IMR-90 (cell line): ENCODE data around the gene COL23A1. TPM values are rescaled to one million over a fixed set of nuclear protein-coding genes. Genes with fewer than 3 reads are reported as not detected.

Experiments
- ATAC-seq: fragments of 200-7000 bp; cut with Tn5 transposase; 2 replicates; pipeline ENCODE4 v1.9.1; 2020; ENCODE audit warnings: low read depth, mild to moderate bottlenecking, moderate library complexity
- BruUV-seq: library from RNA; stranded (reverse); fragments of 400-500 nt; replicated peaks from 2 replicates; lab custom pipeline; 2021; lab: Mats Ljungman, UMichigan
- CTCF ChIA-PET: fragments of 300-600 bp; formaldehyde crosslinking; extraction: SDS; loops from one replicate; lab custom pipeline; 2021; ENCODE audit warnings: antibody characterized with exemption; lab: Yijun Ruan, JAX
- POLR2A ChIA-PET: fragments of 300-600 bp; sonication (Branson Sonifier 250); formaldehyde crosslinking; loops from one replicate; lab custom pipeline; 2022; ENCODE audit warnings: antibody characterized with exemption; ENCODE audit not compliant: unreplicated experiment; lab: Charles Lee
- DNase-seq: peaks from one replicate; pipeline ENCODE4 v3.0.0; 2013
- H2AFZ ChIP-seq: replicated peaks from 2 replicates; pipeline ENCODE3; 2013; ENCODE audit warnings: low read length, mild to moderate bottlenecking; ENCODE audit not compliant: poor library complexity
- H2AK5ac ChIP-seq: 2 replicates; pipeline ENCODE4 v1.6.1; 2013; ENCODE audit warnings: low read depth, low read length, inconsistent platforms
- H2AK9ac ChIP-seq: replicated peaks from 2 replicates; pipeline ENCODE3; 2013; ENCODE audit warnings: mild to moderate bottlenecking, low read depth, low read length, moderate library complexity; ENCODE audit not compliant: poor library complexity
- H2BK120ac ChIP-seq: 2 replicates; pipeline ENCODE4 v1.6.1; 2013; ENCODE audit warnings: low read depth, low read length, inconsistent platforms
- H2BK15ac ChIP-seq: 3 replicates; pipeline ENCODE4 v1.6.1; 2013; ENCODE audit warnings: low read depth, low read length, inconsistent platforms
- H2BK20ac ChIP-seq: 2 replicates; pipeline ENCODE4 v1.6.1; 2013; ENCODE audit warnings: low read depth, mild to moderate bottlenecking, inconsistent platforms, low read length, moderate library complexity
- H2BK5ac ChIP-seq: 2 replicates; pipeline ENCODE4 v1.6.1; 2013; ENCODE audit warnings: mild to moderate bottlenecking, low read depth, low read length, inconsistent platforms; ENCODE audit not compliant: poor library complexity, severe bottlenecking
- H3K14ac ChIP-seq: replicated peaks from 2 replicates; pipeline ENCODE4 v1.6.1; 2013; ENCODE audit warnings: low read depth, low read length, inconsistent platforms
- H3K18ac ChIP-seq: 2 replicates; pipeline ENCODE4 v1.6.1; 2013; ENCODE audit warnings: low read depth, low read length, control low read depth
- H3K23ac ChIP-seq: 2 replicates; pipeline ENCODE4 v1.6.1; 2013; ENCODE audit warnings: low read depth, low read length, inconsistent platforms
- H3K27ac ChIP-seq: 2 replicates; pipeline ENCODE4 v1.5.1; 2013; ENCODE audit warnings: mild to moderate bottlenecking, control low read depth, low read length; ENCODE audit not compliant: insufficient read depth
- H3K27me3 ChIP-seq: 2 replicates; pipeline ENCODE4 v1.6.1; 2013; ENCODE audit warnings: low read length; ENCODE audit not compliant: control insufficient read depth, insufficient read depth
- H3K36me3 ChIP-seq: 2 replicates; pipeline ENCODE4 v1.6.1; 2013; ENCODE audit warnings: low read length, mixed read lengths; ENCODE audit not compliant: control insufficient read depth, insufficient read depth
- H3K4ac ChIP-seq: 2 replicates; pipeline ENCODE4 v1.6.1; 2013; ENCODE audit warnings: low read depth, low read length, inconsistent platforms
- H3K4me1 ChIP-seq: 2 replicates; pipeline ENCODE4 v1.6.1; 2013; ENCODE audit warnings: low read length, mixed read lengths; ENCODE audit not compliant: control insufficient read depth, insufficient read depth
- H3K4me2 ChIP-seq: 2 replicates; pipeline ENCODE4 v1.6.1; 2013; ENCODE audit warnings: low read depth, mild to moderate bottlenecking, control low read depth, low read length, moderate library complexity
- H3K4me3 ChIP-seq: 2 replicates; pipeline ENCODE4 v1.5.1; 2013; ENCODE audit warnings: low read depth, mild to moderate bottlenecking, control low read depth, low read length, moderate library complexity; ENCODE audit not compliant: insufficient read depth
- H3K56ac ChIP-seq: 2 replicates; pipeline ENCODE4 v1.6.1; 2013; ENCODE audit warnings: low read length, inconsistent platforms; ENCODE audit not compliant: insufficient read depth; ENCODE audit errors: extremely low read depth
- H3K79me1 ChIP-seq, 2 experiments: 2 replicates each; pipeline ENCODE4 v1.6.1; 2013; ENCODE audit warnings: low read length in 2 of 2, inconsistent platforms in 1 of 2, low read depth in 1 of 2
- H3K9ac ChIP-seq: 2 replicates; pipeline ENCODE4 v1.6.1; 2013; ENCODE audit warnings: low read depth, low read length, control low read depth
- H3K9me1 ChIP-seq: 2 replicates; pipeline ENCODE4 v1.6.1; 2013; ENCODE audit warnings: low read length, inconsistent platforms; ENCODE audit not compliant: insufficient read depth
- H3K9me3 ChIP-seq: 2 replicates; pipeline ENCODE4 v1.6.1; 2013; ENCODE audit warnings: low read length; ENCODE audit not compliant: control insufficient read depth, insufficient read depth
- H4K20me1 ChIP-seq: 2 replicates; pipeline ENCODE4 v1.6.1; 2013; ENCODE audit warnings: low read length, inconsistent platforms; ENCODE audit not compliant: insufficient read depth
- H4K5ac ChIP-seq: 2 replicates; pipeline ENCODE4 v1.6.1; 2013; ENCODE audit warnings: mild to moderate bottlenecking, low read depth, low read length, control low read depth
- H4K8ac ChIP-seq, 2 experiments: 2 replicates each; pipeline ENCODE4 v1.6.1; 2013; ENCODE audit warnings: low read depth in 2 of 2, low read length in 2 of 2, control low read depth in 1 of 2, inconsistent platforms in 1 of 2
- H4K91ac ChIP-seq: 2 replicates; pipeline ENCODE4 v1.6.1; 2013; ENCODE audit warnings: low read depth, low read length, inconsistent platforms; ENCODE audit not compliant: insufficient read depth
- CEBPB ChIP-seq: IDR thresholded peaks from 2 replicates; pipeline ENCODE4 v1.6.1; 2012; ENCODE audit warnings: low read depth, low read length, improper control_type of control experiment
- CHD1 ChIP-seq: IDR thresholded peaks from 2 replicates; pipeline ENCODE4 v1.6.1; 2012; ENCODE audit warnings: low read depth, low read length, improper control_type of control experiment
- MAZ ChIP-seq: IDR thresholded peaks from 2 replicates; pipeline ENCODE4 v1.6.1; 2012; ENCODE audit warnings: low read depth, mild to moderate bottlenecking, low read length, improper control_type of control experiment, moderate library complexity, borderline replicate concordance
- MXI1 ChIP-seq: IDR thresholded peaks from 2 replicates; pipeline ENCODE4 v1.6.1; 2012; ENCODE audit warnings: low read depth, mild to moderate bottlenecking, low read length, moderate library complexity, borderline replicate concordance
- RAD21 ChIP-seq: IDR thresholded peaks from 2 replicates; pipeline ENCODE4 v1.6.1; 2012; ENCODE audit warnings: low read length, improper control_type of control experiment
- RCOR1 ChIP-seq: IDR thresholded peaks from 2 replicates; pipeline ENCODE4 v1.6.1; 2012; ENCODE audit warnings: mild to moderate bottlenecking, low read length, improper control_type of control experiment; ENCODE audit not compliant: insufficient replicate concordance
- RFX5 ChIP-seq: IDR thresholded peaks from 2 replicates; pipeline ENCODE4 v1.8.0; 2012; ENCODE audit warnings: low read depth, mild to moderate bottlenecking, low read length, moderate library complexity
- WGBS, 2 experiments: methylation state at CpG; one replicate each; pipeline versions ENCODE4 v1.1.5 to v1.1.7; 2013; ENCODE audit warnings: missing lambda C conversion rate in 2 of 2; ENCODE audit not compliant: insufficient read length in 1 of 2; ENCODE audit errors: extremely low coverage in 2 of 2; 5-methylcytosine and 5-hydroxymethylcytosine counted together
- dilution Hi-C: fragments of 300-500 bp; cut with HindIII; formaldehyde crosslinking; loops from one replicate; pipeline ENCODE4 v1.14.3; 2018; ENCODE audit warnings: low sequenced_read_pairs; ENCODE audit not compliant: unreplicated experiment
- in situ Hi-C: fragments of 300-500 bp; cut with MboI; formaldehyde crosslinking; loops from 3 replicates; pipeline ENCODE4 v1.14.3; 2019; ENCODE audit warnings: low sequenced_read_pairs, inconsistent platforms, mixed read lengths
- intact Hi-C: fragments of 100-400 bp; cut with micrococcal nuclease; formaldehyde crosslinking; loops from 2 replicates; pipeline ENCODE4 v1.10.0; 2022
- polyA plus RNA-seq, 3 experiments: library from polyadenylated mRNA; depleted of rRNA; stranded (reverse); fragments of >200 nt; gene quantifications; 2 replicates each; pipeline ENCODE4 v1.2.3, GENCODE V29; 2012; ENCODE audit warnings: low replicate concordance in 1 of 3
- total RNA-seq: library from RNA; depleted of rRNA; stranded (reverse); fragments of >200 nt; gene quantifications from 2 replicates; pipeline ENCODE4 v1.2.3, GENCODE V29; 2012

COL23A1 gene
- total and polyA plus RNA-seq, 2 of the 4 experiments (the other 2 are of a cell fraction), result not detected

GRCh38 chr5:178201927-178202235, 388.3 kb downstream of the COL23A1 start:
- dilution Hi-C loops, result no loop called here
- no peak overlapping the region for H2BK120ac ChIP-seq
- no peaks in the 10 kb centered on the region for H3K27me3 ChIP-seq
- no peak overlapping the region for H4K8ac ChIP-seq
- no peak overlapping the region for H3K4ac ChIP-seq
- CTCF ChIA-PET, result no interaction called here
- H3K4me2 ChIP-seq, result no peak overlapping the region
- H3K23ac ChIP-seq, result no peak overlapping the region
- TF ChIP-seq CHD1, result no peak
- no peak for TF ChIP-seq RCOR1
- no peak for TF ChIP-seq RFX5
- no peak for TF ChIP-seq MAZ
- no peak for TF ChIP-seq MXI1
- no peak for TF ChIP-seq CEBPB
- TF ChIP-seq RAD21, result no peak
- peak overlapping the region; percentile 67 for H2AFZ ChIP-seq
- no peak overlapping the region for H3K18ac ChIP-seq
- H3K79me1 ChIP-seq, result peaks cover 0 to 22% of the 10 kb centered on the region in 2 experiments; a peak in 2 of 4 replicates
- no peak overlapping the region for H3K27ac ChIP-seq
- POLR2A ChIA-PET, result no interaction called here
- H2AK5ac ChIP-seq, result no peak overlapping the region
- no peak overlapping the region for H3K14ac ChIP-seq
- no peak overlapping the region; the same call in 1 of the 2 replicates for H2BK20ac ChIP-seq
- no peak overlapping the region for H2BK15ac ChIP-seq
- no peak overlapping the region for H4K91ac ChIP-seq
- H3K9ac ChIP-seq, result no peak overlapping the region
- DNase-seq (no peak), ATAC-seq (no peak)
- no peak overlapping the region for H3K4me3 ChIP-seq
- H3K56ac ChIP-seq, result no peak overlapping the region
- peaks cover 11% of the 10 kb centered on the region for H3K9me1 ChIP-seq
- no peak overlapping the region for H2BK5ac ChIP-seq
- 13% methylated on average over 1 of the region's 2 CpGs; no CpG with 5 or more reads in 1 of the 2 experiments for WGBS, 2 experiments
- peaks cover 10% of the 10 kb centered on the region for H3K4me1 ChIP-seq
- peaks cover 10% of the 10 kb centered on the region for H3K36me3 ChIP-seq
- H4K5ac ChIP-seq, result no peak overlapping the region
- no peaks in the 10 kb centered on the region for H3K9me3 ChIP-seq
- peaks cover 17% of the 10 kb centered on the region for H4K20me1 ChIP-seq
- peak overlapping the region; percentile 5 for H2AK9ac ChIP-seq
- BruUV-seq, result no TSS peak
- in situ Hi-C loops, result no loop called here
- intact Hi-C loops, result no loop called here
